ENCODE measurements around the gene OTX2. TPM values are rescaled to one million over a fixed set of nuclear protein-coding genes. Genes with fewer than 3 reads are reported as not detected.

Gene OTX2
- total RNA-seq = not detected in 2 replicates

DNA sequence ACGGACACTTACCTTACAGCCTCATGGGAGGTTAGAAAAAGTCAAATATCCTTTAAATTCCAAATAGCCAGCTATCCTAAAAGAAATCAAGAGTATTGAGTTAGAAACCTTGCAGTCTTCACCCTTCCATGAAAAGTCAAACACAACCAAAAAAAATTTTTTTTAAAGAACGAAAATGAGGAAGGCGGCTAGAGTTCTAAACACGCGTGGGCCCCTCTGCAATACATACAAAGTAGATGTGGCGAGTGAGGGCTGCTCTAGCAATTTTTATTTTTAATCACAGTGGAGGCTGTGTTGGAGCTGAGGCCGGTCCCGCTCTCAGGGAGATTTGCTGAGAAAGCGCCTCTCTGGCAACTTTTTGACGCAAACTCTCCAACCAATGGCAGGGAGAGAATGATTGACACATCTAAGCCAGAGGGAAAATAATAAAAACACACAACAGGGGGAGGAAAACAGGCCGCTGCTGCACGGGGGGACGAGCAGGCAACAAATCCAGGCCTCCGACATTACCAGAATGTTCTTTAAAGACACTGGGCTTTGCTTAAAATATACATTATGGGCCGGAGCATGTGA lies at the start of gene OTX2:
TSS of gene OTX2 (minus strand) at position 333 of the 573 bp plus-strand sequence. CDS start 5,023 bp downstream, outside the sequence.
- DNase-seq (ENCODE audit: low read depth in 2 of 2) = no peak

DNA sequence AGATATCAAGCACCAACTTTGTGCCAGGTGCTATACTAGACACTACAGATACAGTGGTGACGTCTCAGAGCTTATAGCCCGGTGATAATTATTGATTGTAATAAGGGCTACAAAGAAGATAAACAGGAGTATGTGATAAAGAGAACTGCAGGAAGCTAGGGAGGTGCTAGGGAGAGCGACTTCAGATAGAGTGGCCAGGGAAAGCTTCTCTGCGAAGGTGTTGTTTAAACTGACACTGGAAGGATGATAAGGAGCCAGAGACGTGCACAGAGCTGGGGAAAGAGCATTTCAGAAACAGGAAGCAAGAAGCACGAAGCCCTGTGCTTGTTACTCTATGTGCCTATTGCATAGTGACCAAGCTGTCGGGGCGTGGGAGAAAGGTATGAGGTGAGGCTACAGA lies 48.1 kb upstream of the OTX2 start:
- no peak for DNase-seq (ENCODE audit: low read depth in 2 of 2)

DNA sequence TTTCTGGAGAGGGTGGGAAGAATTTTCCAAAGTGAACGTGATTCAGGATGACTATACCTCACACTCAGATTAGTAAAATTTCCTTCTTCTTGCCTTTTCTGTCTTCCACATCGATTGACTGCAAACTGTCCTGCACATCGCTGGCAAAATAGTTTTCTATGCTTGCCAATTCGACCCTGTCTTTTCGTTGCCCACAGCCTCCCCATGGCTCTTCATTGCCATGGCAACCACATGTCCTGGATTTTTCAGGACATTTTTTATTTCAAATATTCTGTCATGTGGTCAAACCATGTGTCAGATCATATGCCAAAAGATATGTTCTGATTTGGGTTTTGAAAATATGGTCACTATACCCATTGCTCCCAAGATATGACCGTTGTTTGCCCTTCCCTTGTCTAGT lies 46.9 kb upstream of the OTX2 start:
- DNase-seq (ENCODE audit: low read depth in 2 of 2) = no peak

DNA sequence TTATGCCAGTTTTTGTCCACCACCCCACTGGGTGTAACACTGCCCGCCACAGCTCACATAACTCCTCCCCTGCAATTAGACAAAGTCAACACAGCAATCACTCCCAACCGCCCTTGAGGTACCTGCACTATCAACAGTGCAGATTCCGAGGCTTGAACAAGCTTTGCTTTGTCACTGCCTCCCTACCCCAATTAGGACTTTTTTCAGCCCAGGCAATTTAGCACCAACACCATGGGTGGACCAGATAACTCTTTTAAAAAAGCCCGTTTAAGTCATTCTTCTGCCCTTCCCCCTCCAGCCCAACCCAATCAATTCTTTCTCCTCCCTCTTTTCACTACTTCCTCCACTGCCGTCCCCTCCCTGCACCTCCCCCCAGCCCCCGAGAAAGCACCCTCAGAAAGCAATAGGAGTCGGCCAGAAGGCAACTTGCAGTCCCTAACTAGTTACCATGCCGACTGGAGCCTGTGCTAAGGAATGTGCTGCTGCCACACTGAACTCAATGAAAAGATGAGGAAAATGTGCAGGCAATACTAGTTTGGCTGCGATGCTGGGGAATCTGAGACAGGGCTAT lies 45.7 kb upstream of the OTX2 start:
- no peak for DNase-seq (ENCODE audit: low read depth in 2 of 2)

DNA sequence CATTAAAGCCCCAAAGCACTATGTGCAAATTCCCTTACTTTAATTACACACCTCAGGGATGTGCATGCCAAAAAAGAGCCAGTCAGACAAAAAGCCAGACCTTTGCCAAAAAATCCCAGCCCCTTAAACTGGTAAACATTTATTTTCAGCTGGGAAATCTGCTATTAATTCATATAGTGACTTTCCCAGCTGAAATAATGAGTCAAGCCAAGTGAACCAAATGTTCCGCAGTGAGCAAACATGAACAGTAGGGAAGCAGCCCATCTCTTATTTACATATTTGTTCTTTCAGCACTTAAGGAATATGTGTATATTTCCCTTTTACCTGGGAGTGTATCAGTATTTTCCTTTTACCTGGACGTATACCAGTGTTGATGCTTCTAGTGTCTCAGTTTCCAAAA lies 44.0 kb upstream of the OTX2 start:
- DNase-seq (ENCODE audit: low read depth in 2 of 2) = no peak

DNA sequence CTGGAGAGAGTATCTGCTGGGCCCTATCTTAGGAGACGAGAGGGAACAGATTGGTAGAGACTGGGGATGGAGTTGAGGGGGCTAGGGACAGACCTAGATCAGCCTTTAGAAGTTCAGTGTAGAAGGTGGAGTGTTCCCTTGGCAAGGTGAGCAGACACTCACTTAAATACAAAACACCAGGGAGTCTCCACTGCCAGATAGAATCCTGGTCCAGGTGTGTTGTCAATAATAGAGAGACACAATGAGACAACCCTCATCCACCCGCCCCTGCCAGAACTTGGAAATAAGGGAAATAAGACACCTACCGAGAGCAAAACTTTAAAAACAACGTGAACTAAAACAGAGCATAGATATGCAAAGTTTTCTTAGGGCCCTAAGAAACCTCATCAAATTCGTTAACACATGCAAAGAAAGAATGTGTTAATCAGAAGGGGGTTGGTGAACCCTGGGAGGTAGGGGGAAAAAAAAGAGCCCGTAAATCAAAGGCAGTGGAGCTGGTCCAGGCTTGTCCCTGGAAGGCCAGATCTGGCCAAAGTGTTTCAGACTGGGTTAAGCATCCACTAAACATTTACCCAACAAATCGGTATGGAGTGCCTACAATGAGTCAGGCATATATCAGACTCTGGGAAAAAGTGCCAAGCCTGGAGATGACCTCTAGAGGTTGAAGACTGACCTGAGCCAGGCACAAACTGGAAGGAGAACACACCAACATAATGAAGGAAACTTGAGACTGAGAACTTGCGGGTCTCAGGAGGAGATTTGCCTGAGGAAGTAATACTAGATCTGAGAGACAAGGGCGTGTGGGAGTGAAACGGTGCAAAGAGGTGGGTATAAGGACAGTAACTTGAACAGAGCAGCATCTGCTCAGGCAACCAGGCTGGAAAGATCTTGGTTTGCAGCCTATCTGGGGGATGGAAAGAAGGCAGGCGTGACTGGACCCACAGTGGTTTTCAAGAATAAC lies 37.0 kb upstream of the OTX2 start:
- DNase-seq (ENCODE audit: low read depth in 2 of 2) = no peak

DNA sequence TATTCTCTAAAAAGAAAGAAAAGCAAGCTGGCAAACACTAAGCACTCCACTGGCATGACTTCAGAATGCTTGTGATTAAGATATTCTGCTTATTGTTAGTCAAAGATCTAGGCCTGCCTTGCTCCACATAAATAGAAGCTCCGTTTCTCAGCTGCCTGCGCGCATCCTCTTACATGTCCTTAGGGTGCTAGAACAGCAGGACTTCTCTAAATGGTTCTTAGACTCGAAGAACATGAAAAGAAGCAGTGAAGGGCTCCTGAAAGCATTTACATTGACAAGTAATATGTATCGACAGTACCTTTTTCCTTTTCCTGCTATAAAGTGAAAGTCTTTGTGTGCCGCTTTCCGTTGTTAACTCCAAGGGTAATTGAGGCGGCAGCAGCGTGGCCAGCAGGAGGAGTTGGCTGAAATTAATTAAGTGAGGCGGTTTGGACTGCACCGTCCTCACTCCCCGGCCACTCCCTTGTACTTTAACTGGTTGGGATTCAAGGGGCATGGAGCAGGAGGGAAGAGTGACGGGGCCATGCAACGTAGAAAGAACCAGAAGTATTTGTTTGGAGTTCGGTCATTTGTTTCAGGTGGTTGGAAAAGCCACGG lies 34.2 kb upstream of the OTX2 start:
- no peak for DNase-seq (ENCODE audit: low read depth in 2 of 2)

DNA sequence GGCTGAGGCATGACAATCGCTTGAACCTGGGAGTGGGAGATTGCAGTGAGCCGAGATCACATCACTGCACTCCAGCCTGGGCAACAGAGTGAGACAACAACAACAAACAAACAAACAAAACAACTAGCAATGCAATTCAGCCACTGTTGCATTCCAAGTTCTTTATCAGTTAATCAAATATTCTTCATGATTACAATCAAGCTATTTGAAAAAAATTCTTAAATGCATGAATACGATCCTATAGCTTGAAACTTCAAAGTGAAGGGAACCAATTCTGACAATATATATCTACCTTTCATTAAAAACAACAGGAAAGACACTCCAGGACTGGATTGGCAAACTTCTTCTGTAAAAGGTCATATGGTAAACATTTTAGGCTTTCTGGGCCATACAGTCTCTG lies 31.3 kb upstream of the OTX2 start:
- DNase-seq (ENCODE audit: low read depth in 2 of 2) = no peak

DNA sequence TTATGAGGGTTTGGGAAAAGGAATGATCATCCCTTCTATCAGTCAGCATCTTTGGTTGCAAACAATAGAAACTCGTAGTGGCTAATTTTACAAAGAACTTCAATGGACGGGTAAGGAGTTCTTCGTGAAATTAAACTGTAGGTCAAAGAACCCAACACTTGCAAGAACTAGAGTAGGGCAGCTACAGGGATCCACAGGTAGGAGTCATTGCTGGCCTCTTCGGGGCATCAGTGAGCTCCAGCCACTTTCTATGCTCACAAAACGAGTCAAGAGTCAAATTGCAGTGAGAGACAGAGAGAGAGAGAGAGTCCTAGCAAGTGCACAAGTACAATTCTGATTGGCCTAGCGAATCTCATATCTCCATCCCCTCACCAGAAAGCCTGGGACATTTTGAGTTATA lies 29.9 kb upstream of the OTX2 start:
- no peak for DNase-seq (ENCODE audit: low read depth in 2 of 2)

DNA sequence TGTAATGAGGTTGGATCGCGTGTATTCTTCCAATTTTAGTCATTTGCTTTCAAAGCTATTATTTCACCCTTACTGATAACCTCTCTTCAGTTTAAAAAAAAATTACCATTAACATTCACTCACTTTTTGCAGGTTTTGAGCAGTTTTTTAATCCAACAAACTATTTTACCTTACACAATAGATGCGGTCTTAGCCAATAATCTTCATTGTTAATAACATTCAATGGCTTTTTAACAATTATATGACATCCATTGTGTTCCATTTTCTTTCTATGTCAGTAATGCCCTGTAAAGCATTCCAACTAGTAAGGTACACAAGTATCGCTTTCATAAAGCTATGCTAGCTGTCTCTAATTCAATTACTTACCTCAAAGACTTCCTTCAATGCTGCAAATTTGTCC lies 18.9 kb upstream of the OTX2 start:
- no peak for DNase-seq (ENCODE audit: low read depth in 2 of 2)

DNA sequence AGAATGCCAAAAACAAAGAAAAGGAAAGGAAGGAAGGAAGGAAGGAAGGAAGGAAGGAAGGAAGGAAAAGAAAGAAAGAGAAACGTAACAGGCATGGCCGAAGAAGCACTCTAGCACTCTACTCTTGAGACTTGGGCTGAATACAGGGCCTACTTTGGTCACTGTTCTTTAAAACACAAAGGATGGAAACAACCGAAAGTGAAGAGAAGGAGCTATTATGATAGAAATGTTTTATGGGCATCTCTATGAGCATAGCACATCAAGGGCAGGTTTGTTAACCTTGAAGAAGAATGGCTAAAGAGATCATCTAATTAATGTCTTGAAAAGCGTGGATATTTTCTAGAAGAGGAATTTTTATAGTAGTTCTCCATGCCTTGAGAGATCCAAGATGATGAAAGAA lies 15.9 kb upstream of the OTX2 start:
- DNase-seq (ENCODE audit: low read depth in 2 of 2) = no peak

DNA sequence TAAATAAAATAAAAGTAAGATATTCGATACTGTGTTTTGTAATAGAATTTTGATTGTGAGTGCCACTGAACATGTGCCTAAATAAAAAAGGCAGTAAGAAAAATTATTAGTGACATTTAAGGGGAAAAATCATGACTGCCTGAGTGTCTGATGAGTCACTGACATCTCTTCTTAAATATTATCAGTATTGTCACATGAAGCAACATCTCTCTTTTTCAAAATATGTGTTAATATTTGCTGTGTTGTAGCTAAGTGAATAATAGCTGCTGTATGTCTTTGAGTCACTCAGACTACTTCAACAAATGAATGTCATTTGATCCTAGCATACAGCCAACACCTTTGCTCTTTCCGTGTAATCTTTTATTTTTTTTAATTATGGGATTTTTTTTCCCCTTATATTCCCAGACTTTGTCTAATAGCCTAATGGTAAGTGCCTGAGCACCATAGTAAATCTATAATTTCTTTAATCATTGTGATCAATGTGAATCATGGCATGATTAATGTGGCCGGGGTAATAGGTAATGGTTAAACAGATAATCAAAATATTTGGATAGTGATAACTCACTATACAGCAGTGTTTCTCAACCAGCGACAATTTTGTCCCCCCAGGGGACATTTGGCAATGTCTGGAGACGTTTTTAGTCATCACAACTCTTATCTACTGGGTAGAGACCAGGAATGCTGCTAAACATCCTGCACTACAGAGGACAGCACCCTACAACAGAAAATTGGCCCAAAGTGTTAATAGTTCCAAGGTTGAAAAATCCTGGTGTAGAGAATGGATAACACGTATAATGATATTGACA lies 11.7 kb upstream of the OTX2 start:
- DNase-seq (ENCODE audit: low read depth in 2 of 2) = no peak

DNA sequence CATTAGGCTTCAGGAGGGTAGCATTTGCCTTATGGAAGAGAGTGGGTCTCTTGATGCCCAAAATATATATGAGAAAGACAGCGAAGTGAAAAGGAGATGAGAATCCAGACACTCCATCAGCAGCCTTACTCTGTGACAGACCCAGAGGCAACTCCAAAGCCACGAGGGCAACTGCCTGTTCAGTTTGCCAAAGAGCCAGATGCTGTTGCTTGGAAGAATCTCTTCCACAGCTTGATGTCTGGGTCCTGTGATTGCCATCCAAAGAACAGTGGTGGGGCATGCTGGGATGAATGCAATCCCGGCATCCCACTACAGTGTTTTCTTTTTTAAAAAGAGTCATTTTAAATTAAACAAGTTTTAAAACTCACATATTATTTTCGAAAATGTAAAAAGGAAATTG lies 10.9 kb upstream of the OTX2 start:
- no peak for DNase-seq (ENCODE audit: low read depth in 2 of 2)

DNA sequence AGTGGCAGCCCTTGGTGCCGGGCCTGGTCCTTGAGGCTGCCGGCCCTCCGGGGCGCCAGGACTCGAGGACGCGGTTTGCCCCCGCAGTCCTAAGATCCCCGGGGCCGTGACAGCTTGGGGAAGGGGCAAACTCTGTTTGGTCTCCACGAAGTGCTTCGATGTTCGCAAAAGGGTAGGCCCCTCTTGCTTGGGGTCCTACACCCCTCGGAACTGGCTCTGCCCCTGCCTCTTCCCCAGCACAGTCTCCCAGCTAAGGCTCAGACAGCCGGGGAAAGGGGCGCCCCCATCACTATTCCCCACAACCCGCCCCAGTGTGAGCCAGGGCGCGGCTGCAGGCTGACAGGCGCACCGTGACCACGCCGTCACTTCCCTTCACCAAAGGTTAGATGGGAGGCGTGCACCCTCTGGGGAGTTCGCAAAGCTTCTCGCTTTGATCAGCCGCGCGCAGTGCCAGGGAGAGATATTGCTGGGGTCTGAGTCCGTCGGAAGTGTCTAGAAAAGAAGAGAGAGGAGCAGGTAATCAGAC lies 7.2 kb upstream of the OTX2 start:
- no peak for DNase-seq (ENCODE audit: low read depth in 2 of 2)

DNA sequence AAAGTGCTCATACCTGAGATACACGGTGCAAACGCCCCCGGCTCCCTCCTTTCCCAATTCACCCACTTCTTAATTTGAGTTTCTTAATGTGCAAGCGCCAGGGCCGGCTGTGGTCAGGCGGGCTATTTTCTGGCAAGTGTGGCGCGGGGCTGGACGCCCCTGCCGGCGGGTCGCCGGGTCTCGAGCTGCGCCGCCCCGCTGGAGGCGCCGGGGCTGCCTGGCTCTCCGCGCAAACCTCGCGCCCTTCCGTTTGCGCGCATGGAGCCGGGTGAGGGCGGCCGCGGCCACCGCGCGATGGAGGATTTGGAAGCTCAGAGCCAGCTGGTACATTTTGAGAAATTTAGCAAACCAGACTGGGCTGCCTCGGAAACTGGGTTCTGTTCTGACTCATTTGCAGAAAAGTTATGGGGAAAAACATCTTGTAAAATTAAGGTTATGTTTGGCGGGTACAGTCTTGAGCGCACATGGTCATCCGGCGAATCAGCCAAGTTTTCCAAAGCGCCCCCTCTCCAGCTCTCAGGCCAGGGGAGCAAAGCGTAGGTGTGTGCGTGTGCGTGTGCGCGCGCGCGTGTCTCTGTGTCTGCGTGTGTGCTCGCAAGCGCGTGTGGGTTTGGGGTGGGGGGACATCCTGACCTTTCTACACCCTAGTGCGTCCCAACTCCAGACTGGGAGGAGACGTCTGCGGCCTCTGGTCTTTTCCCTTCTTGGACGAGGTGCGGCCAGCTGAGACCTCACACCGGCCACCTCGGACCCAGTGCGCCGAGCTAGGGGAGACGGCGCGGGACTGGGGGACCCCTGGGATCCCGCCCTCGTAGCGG lies 6.5 kb upstream of the OTX2 start:
- DNase-seq (ENCODE audit: low read depth in 2 of 2) = no peak

DNA sequence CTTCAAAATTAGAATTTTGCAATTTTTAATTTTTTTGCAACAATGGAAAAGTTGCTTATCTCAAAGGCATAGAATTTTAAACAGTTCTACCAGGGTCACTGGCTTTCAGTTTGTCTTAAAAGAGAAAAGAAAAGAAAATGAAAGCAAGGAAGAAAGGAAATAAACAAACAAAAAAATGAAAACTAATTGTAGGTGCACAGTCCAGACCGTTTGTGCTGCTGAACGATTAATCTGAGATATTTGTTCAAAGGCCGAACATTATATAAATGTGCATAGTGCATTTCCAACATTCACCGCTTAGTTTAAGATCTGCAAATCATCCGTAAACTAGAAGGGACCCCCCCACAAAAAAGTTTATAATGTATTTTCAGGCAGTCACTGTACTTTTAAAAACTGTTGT lies 5.5 kb upstream of the OTX2 start:
- DNase-seq (ENCODE audit: low read depth in 2 of 2) = no peak

DNA sequence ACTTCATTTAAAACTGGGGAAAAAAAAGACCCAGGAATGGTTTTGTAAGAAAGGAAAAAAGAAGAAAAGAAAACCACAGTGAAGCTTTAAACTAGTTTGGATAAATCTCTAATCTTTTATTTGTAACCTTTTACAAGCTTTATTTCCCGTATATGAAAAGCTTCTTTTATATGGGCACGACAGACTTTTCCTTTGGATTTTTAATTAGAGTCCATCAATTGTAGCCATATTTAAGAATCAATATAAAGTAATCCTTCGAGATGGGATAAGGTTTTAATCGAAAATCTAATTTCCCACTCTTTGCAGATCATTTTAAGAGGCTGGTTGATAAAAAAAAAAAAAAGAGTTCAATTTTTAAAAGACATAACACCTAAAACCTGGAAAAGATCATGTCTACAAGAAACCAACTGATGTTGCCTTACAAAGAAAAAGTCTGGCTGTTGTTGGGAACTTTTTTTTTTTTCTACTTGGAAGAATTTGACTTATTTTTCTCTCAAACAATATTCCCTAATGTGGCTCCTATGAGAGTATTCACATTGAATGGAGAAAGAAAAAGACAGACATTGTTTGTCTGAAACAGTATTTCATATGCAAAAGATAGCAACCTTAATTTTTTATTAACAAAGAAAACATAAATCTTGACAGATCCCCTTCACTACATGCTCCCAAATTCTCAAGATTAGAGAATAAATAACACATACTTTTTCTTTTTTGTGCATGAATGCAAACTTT lies 4.9 kb upstream of the OTX2 start:
- DNase-seq (ENCODE audit: low read depth in 2 of 2) = no peak

DNA sequence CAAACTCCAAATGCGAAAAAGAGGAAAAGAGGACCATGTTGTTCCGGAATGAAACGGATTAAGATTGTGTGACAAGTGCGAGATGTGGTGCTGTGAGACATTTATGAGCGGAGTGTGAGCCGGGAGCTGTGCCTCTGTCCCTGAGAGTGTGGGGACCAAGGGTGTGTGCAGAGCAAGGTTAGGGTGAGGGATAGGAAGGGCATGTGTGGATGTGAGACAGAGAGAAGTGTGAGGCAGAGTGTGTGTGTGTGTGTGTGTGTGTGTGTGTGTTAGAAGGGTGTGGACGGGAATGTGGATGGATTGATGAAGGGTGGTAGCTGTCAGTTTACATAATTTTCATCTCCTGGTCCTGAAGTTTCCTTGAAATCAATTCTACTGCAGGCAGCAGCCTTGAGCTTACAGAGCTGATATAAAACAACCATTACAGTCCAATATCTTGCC lies 4.3 kb upstream of the OTX2 start:
- DNase-seq (ENCODE audit: low read depth in 2 of 2) = no peak

DNA sequence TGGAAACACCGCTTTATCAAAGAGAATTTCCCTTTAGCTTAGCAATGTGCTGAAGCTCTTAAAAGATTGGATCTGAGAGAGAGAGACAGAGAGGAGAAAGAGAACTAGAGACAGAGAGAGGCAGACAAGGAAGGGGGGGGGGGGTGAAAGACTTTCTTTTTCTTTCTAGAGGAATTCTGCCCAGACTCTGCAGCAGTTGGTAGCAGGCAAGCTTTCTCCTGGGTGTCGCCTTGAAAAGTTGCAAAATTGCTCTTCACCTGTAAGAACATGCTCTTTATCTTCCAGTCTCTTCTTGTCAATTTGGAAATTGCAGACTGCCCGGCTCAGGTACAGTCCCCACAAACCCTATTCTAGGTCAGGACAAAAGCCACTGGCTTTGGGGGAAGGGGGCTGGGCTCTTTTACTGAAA lies 2.9 kb upstream of the OTX2 start:
- DNase-seq (ENCODE audit: low read depth in 2 of 2) = no peak
